Ammon's horn (tissue), 1 donor: ENCODE results near the gene GTF3C1.

Source experiments
- DNase-seq: peaks from one replicate; pipeline ENCODE4 v3.0.0-alpha.2; 2016; ENCODE audit warnings: low spot score

GTF3C1 gene

GRCh38 chr16:27566417-27566816 lies 16.7 kb upstream of the GTF3C1 start:
- DNase-seq, result no peak

GRCh38 chr16:27564224-27564623 lies 14.5 kb upstream of the GTF3C1 start:
- DNase-seq, result no peak

GRCh38 chr16:27561216-27561615 lies 11.5 kb upstream of the GTF3C1 start:
- DNase-seq, result no peak

- DNase-seq, result no peak
Measured at GRCh38 chr16:27558932-27559331, 9.2 kb upstream of the GTF3C1 start.

- DNase-seq, result no peak
Measured at GRCh38 chr16:27558434-27558833, 8.7 kb upstream of the GTF3C1 start.

- DNase-seq, result no peak
Measured at GRCh38 chr16:27556471-27556870, 6.8 kb upstream of the GTF3C1 start.

GRCh38 chr16:27551036-27551435 lies 1.3 kb upstream of the GTF3C1 start:
- DNase-seq, result no peak

GRCh38 chr16:27550582-27550920 lies 838 bp upstream of the GTF3C1 start:
- no peak for DNase-seq

GRCh38 chr16:27549464-27549745 lies 308 bp downstream of the GTF3C1 start:
- DNase-seq, result peak; percentile 30

GRCh38 chr16:27547851-27548250 lies 1.9 kb downstream of the GTF3C1 start:
- DNase-seq, result no peak

GRCh38 chr16:27547134-27547533 lies 2.6 kb downstream of the GTF3C1 start:
- no peak for DNase-seq

- DNase-seq, result no peak
Measured at GRCh38 chr16:27544671-27545070, 5.0 kb downstream of the GTF3C1 start.

GRCh38 chr16:27543801-27544200 lies 5.9 kb downstream of the GTF3C1 start:
- no peak for DNase-seq

GRCh38 chr16:27539636-27540035 lies 10.1 kb downstream of the GTF3C1 start:
- DNase-seq, result no peak

GRCh38 chr16:27539120-27539519 lies 10.6 kb downstream of the GTF3C1 start:
- no peak for DNase-seq

- no peak for DNase-seq
Measured at GRCh38 chr16:27538528-27538927, 11.2 kb downstream of the GTF3C1 start.

- DNase-seq, result no peak
Measured at GRCh38 chr16:27534256-27534655, 15.5 kb downstream of the GTF3C1 start.

GRCh38 chr16:27531826-27532800 lies 17.6 kb downstream of the GTF3C1 start:
- no peak for DNase-seq

- DNase-seq, result no peak
Measured at GRCh38 chr16:27531186-27531585, 18.5 kb downstream of the GTF3C1 start.

- peak; percentile 70 for DNase-seq
Measured at GRCh38 chr16:27529962-27530361, 19.8 kb downstream of the GTF3C1 start.

GRCh38 chr16:27528294-27528693 lies 21.4 kb downstream of the GTF3C1 start:
- DNase-seq, result no peak

GRCh38 chr16:27526180-27526579 lies 23.5 kb downstream of the GTF3C1 start:
- DNase-seq, result no peak

- DNase-seq, result no peak
Measured at GRCh38 chr16:27522173-27522707, 27.5 kb downstream of the GTF3C1 start.
